KG1 (cell line): ENCODE measurements around the gene GMDS.
"Not testable (repeated sequence)": the region's sequence is repeated elsewhere in the genome, so short reads cannot be mapped to it uniquely, and the experiment has no call there.

Source experiments
- DNase-seq: peaks from one replicate; lab custom pipeline; 2025; lab: John Stamatoyannopoulos, UW

Gene GMDS

DNA sequence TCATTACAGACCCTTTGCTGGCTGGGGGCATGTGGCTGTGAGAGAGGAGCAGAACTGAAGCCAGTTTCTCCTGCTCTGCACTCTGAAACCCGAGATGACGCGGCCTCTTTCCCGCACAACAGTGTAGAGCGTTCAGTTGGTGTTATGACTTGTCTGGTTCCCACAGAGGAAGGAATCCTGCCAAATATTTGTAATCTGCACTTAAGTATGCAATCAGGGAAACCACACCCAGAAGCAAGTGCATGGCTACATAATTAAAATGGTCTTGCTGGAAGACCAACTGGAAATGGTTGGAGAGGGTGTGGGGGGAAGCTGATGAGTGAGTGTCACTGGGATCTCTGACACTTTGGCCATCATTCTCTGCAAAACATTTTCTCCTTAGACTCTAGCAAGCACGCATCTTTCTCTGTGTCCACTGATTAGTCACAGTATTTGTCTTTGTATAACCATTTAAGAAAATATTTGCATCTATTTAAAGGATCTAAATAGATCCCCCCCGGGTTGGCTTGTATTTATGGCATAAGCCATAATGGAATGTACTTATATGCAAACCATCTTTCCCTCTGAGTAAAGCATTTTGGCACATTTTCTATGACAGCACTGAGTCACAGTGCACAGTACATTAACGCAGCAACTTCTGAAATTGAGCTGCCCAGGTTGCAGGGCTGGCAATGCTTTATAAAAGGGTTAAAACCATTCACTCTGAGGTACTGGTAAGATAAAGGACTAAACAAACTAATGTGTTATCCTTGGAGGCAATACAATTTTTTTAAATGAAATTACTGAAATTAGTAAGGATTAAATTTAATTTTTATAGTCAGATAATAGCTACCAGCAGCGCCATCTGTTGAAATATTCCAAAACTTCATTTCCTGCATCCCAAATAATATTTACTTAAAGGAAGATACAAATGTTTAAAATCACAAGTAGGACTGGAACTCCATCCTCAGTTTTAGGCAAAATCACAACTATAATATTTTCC, 559.0 kb downstream of the GMDS start:
- no peak for DNase-seq

- no peak for DNase-seq
These were observed 565.7 kb downstream of the GMDS start for GRCh38 chr6:1679688-1680068.

GRCh38 chr6:1679031-1679687, 566.2 kb downstream of the GMDS start:
- no peak for DNase-seq

DNA sequence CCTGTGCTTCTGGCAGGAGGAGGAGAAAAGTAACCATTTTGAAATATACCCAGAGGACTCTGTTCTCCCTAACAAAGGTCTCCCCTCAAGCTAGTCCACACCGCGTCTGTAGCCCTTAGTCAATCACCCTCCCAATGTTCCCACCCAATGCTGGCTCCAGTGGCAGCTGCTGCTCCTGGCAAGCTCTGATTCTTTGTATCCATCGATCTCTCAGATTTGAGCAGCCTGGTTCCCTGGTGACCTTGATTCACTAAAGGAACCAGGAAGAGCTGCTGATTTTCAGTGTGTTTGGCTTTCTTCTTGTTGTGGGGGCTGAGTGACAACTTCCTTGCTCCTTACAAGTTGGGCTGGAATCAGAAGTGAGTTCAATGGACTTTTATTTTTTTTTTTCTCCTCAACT, 567.2 kb downstream of the GMDS start:
- DNase-seq, result no peak

DNA sequence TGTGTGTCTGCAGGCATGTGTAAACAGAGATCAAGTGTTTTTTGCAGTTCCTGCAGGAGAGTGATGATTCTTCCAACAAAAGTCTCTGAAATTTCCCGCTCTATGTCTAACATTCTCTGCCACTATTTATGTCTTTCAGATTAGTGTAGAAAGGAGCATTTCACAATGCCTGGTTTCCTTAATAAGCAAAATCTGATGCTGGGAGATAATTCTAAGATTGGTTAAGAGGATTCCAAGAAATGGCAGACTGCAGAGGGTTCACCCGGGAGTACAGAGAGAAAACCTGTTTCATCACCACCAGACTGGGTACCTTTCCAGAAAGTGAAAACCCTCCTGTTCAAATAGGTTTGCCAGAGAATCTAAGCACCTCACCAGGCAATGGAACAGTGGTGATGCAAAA, 573.0 kb downstream of the GMDS start:
- DNase-seq, result no peak

DNA sequence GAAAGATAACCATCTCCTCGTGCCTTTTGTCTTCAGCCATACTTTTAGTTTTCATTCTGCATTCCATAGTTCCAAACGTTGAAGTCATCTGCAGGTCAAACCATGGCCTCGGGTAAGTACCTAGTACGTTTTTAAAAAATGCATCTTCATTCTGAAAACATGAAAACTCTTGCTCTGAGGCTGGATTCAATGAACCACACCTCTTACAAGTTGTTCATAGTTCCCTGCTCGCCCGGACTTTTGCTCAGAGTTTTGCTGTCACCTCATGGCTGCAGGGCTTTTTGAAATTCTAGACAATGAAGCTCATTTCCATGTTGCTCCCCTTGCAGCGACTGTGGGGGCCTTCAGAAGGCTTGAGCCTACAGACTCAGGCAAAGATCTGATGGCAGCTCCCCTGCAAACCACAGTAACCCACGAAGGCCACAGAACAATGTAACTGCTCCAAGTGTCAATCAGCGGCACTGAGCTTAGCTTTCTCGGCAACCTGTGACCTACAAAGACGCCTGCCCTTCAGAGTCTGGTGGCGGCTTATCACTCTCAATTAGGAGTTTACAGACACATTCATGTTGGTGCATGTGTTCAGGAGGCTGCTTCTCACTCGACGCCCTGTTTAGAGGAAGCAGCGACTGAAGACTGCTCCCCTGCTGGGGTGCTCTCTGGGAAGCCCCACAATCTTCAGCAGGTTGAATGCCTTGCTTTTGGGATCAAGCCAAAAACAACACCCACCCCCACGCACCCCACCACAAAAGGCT, 574.5 kb downstream of the GMDS start:
- DNase-seq, result no peak

DNA sequence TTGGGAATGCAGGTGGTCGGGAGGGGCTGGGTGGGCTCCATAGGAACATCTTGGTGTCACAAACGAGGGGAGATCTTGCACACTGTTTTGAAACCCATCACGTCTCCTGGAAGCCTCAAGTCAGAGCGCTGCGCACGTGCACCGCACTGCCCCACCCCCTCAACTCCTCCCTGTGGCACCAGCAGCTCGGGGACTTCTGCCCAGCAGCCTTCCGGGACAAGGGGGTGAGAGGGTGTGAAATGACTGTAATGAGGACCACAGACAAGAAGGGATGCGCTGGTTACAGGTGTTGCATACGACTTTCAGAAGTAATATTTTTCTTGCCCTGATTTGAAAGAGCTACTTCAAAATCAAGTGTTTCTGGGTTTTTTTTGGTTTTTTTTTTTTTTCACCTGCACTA, 575.4 kb downstream of the GMDS start:
- no peak for DNase-seq

GRCh38 chr6:1668456-1668855, 576.9 kb downstream of the GMDS start:
- not testable (repeated sequence) for DNase-seq

- no peak for DNase-seq
These were observed 577.6 kb downstream of the GMDS start for GRCh38 chr6:1667805-1668175.

- DNase-seq, result no peak
These were observed 578.2 kb downstream of the GMDS start for GRCh38 chr6:1667012-1667804.

DNA sequence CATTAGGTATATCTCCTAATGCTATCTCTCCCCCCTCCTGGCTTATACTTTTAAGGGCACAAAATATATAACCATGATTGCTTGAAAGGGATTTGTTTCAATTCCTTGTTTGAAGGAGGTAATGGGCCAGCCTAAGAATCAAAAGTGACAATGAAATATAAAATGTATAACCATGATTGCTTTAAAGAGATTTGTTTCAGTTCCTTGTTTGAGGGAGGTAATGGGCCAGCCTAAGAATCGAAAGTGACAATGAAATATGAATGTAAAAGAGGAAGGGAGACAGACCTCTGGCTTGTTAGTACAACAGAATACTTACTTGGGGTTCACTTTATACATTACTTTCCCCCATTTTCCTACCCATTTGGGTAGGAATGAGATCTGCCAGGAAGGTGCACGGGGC, 580.2 kb downstream of the GMDS start:
- DNase-seq, result no peak

DNA sequence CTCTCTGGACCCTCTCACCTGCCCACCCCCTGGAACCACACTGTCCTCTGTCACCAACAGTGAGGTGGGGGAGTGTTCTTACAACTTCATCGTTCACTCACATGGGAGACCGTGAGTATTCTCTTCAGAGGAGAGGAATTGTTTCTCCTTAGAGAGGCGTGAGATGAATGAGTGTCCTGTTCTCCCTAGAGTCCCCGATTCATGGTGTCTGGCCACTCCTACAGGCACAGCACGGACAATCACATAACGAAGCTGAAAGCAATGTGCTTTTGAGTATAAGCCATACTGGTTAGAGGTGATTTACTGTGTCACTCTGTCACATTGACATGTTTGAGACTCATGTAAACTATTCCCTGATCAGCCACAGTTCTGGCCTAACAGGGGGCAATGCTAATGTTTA, 581.1 kb downstream of the GMDS start:
- DNase-seq, result no peak

- no peak for DNase-seq
These were observed 581.9 kb downstream of the GMDS start for GRCh38 chr6:1663511-1663910.

DNA sequence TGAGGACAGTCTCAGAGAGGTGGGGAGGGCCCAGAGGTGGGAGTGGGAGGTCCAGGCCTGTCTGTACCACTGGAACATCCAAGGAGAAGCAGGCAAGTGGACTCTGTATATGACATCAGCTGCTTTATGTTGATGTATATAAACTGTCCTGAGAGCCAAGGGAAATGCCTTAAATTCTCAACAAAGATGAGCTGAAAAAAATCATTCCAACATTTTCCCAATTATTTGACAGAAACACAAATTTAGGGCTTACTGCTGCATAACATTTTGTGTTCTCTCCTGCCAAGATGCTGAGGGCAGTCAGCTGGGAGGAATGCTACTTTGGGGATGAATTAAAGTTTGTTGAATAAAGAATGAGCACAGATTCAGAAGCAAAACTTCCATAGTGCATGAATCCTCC, 582.9 kb downstream of the GMDS start:
- DNase-seq, result no peak

- no peak for DNase-seq
These were observed 585.6 kb downstream of the GMDS start for GRCh38 chr6:1659816-1660215.

DNA sequence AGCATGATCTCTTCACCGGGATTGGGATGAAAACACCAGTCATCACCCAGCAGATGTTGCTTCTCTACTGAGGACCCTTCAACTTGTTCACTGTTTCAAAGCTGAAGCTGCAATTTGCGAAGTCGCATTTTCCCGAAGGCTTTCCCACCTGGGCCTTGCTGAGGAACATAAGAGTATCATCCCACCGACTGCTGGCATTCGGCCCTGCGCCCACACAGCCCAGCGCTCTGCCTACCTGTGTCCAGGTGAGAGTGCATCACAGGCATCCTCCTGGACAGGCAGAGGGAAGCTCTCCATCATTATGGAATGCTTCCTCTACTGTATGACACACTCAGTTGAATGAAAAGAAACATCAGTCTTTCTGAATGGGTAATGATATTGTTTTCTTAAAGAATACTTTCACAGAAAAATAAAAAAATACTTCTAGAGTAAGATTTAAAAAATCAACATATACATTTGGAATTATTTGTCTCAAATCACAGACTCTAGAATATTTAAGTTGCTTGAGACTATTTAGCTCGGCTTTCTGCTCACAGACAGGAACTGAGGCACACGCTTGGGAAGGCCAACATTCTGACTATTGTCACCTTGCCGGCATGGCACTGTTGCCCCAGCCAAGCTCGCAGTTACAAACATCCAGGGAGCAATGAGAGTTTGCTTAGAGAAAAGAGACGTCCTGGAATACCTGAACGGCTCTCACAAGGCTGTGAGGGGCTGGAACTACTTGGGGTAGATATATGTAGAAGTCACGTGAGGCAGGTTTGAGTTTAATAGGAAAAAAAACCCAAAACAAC, 587.0 kb downstream of the GMDS start:
- DNase-seq, result no peak

- DNase-seq, result no peak
These were observed 587.6 kb downstream of the GMDS start for GRCh38 chr6:1657771-1658165.

GRCh38 chr6:1657116-1657770, 588.2 kb downstream of the GMDS start:
- no peak for DNase-seq

- DNase-seq, result no peak
These were observed 591.4 kb downstream of the GMDS start for GRCh38 chr6:1654054-1654453.

- no peak for DNase-seq
These were observed 592.6 kb downstream of the GMDS start for GRCh38 chr6:1652842-1653241.

- no peak for DNase-seq
These were observed 594.0 kb downstream of the GMDS start for GRCh38 chr6:1651362-1651761.
